ENCODE data around the gene PDIA5. TPM values are rescaled to one million over a fixed set of nuclear protein-coding genes. Genes with fewer than 3 reads are reported as not detected.
A peak's percentile ranks its signal among the peaks of the same experiment; 100 is the strongest.

Gene PDIA5
- total RNA-seq, 1 experiment from 2014 or later = 24.3 TPM

GRCh38 chr3:123088387-123088786 lies 21.6 kb downstream of the PDIA5 start:
- Histone ChIP-seq H3K27me3 (ENCODE audit: insufficient read depth, low read length) (no peaks in the 10 kb centered on the region), H3K79me2 (ENCODE audit: insufficient read depth, low read length) (peaks cover 6% of the 10 kb centered on the region; the same call in 1 of the 2 replicates), H4K91ac (ENCODE audit: insufficient read length, low read depth, low read length) (no peak overlapping the region), H4K8ac (replicated peaks; ENCODE audit: insufficient read length, low read depth, low read length) (no peak overlapping the region), H3K27ac (ENCODE audit: insufficient read length, low read depth, low read length) (no peak overlapping the region), H3T11ph (ENCODE audit: low read length) (no peak overlapping the region), H3K18ac (ENCODE audit: insufficient read length, low read depth, low read length) (no peak overlapping the region), H2BK15ac (ENCODE audit: low read depth, low read length) (no peak overlapping the region), H4K20me1 (ENCODE audit: control insufficient read depth, insufficient read depth, insufficient read length) (no peaks in the 10 kb centered on the region), H3K79me1 (ENCODE audit: insufficient read depth, low read depth, low read length, poor library complexity, severe bottlenecking) (peaks cover 2% of the 10 kb centered on the region), H4K5ac (ENCODE audit: insufficient read length, low read depth, low read length) (no peak overlapping the region), H3K14ac (ENCODE audit: insufficient read depth, low read length) (no peak overlapping the region), H2BK20ac (ENCODE audit: low read depth, low read length, poor library complexity, severe bottlenecking) (no peak overlapping the region), H3K4me1 (ENCODE audit: insufficient read depth, low read length) (peaks cover 10% of the 10 kb centered on the region), H2BK120ac (ENCODE audit: low read depth, low read length, poor library complexity, severe bottlenecking) (no peak overlapping the region), H3K23ac (ENCODE audit: insufficient read length, low read depth, low read length) (no peak overlapping the region), H2AK5ac (ENCODE audit: insufficient read length, low read length) (no peak overlapping the region), H2BK12ac (ENCODE audit: insufficient read length, low read depth, low read length) (no peak overlapping the region), H2AFZ (ENCODE audit: low read length) (no peak overlapping the region), H2BK5ac (ENCODE audit: insufficient read length, low read length) (no peak overlapping the region), H3K56ac (ENCODE audit: insufficient read length, low read depth, low read length) (no peak overlapping the region), H3K9me3 (ENCODE audit: control insufficient read depth, low read depth, low read length) (no peaks in the 10 kb centered on the region), H3K9ac (ENCODE audit: extremely low read depth, insufficient read length, low read length) (no peak overlapping the region), H3K23me2 (ENCODE audit: insufficient read length, low read depth, low read length, poor library complexity, severe bottlenecking) (no peaks in the 10 kb centered on the region), H3K4ac (ENCODE audit: low read depth, low read length) (no peak overlapping the region), H3K4me2 (ENCODE audit: insufficient read depth, insufficient read length, low read length) (no peak overlapping the region)
- peaks cover 3 to 20% (median 13%) of the 10 kb centered on the region in 3 experiments; a peak in 6 of 7 replicates for H3K36me3 Mint-ChIP-seq (ENCODE audit: insufficient read depth in 1 of 3, low read depth in 3 of 3)
- no peak for TF ChIP-seq CTCF (conservative IDR thresholded peaks at IDR 0.05)
- no peak for DNase-seq
- peaks cover 72 to 80% of the 10 kb centered on the region in 2 experiments for H3K4me1 Mint-ChIP-seq
- no peak overlapping the region for H3K4me3 Mint-ChIP-seq
- H3K9me3 Mint-ChIP-seq = no peaks in the 10 kb centered on the region
- 0 out of 7 replicates have a peak overlapping the region, but pooled peaks of 1 of the 3 experiments have one; percentile 34 for H3K27ac Mint-ChIP-seq
- H3K27me3 Mint-ChIP-seq (ENCODE audit: low read depth) = no peaks in the 10 kb centered on the region
- WGBS (ENCODE audit: extremely low coverage, insufficient read length, low lambda C conversion rate) = no CpG with 5 or more reads among the region's 2 CpGs

Measured in H9 (cell line).